GM10248 (cell line): Measurements from ENCODE around the gene RPL31.

Experiments
- CTCF ChIA-PET: fragments of 300-600 bp; sonication (Branson Sonifier 250); formaldehyde crosslinking; extraction: SDS; loops from one replicate; lab custom pipeline; 2021; ENCODE audit warnings: antibody characterized with exemption; lab: Yijun Ruan, JAX
- POLR2A ChIA-PET: fragments of 350-650 bp; sonication (Branson Sonifier 250); formaldehyde crosslinking; extraction: SDS; loops from one replicate; lab custom pipeline; 2020; ENCODE audit warnings: antibody characterized with exemption; lab: Yijun Ruan, JAX
- DNase-seq: peaks from one replicate; pipeline ENCODE4 v3.0.0; 2012; ENCODE audit errors: extremely low spot score
- CTCF ChIP-seq: IDR thresholded peaks from 2 replicates; pipeline ENCODE4 v1.5.1; 2012; ENCODE audit warnings: mild to moderate bottlenecking, low read depth; ENCODE audit errors: extremely low read depth, missing control alignments, control extremely low read depth

Gene RPL31

GRCh38 chr2:101053117-101053516 lies 51.0 kb downstream of the RPL31 start:
- POLR2A ChIA-PET: no interaction called here
- CTCF ChIA-PET: interaction anchor here (1.0 to 3.2 kb wide), 2 partner anchors 11 to 79 kb away, joined by 3 to 11 read pairs; no protein-coding TSS in a partner anchor
- no peak for DNase-seq

More at GRCh38 chr2:101053117-101053516, 51.0 kb downstream of the RPL31 start:
- TF ChIP-seq CTCF: no peak
